ENCODE data around the gene ATXN1.

Gene ATXN1

DNA sequence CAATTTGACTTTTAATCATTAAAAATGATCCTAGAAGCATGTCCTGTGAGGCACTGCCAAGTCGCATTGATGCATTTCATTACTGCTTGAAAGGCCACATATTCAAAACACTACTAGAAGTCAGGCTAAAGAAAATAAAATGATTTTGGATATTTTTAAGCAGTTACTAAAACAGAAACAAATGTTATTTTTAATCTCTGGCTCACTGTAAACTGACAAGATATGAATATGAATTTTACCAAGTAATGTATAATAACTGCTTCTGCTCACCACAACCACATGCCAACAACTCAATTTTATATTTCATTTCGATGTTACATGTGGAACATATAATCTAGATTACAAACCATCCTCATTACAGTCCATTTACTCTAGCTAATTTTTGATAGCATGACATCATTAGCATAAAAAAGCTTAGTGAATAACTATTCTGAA, 90.6 kb downstream of the ATXN1 start:
- DNase-seq = no peak

DNA sequence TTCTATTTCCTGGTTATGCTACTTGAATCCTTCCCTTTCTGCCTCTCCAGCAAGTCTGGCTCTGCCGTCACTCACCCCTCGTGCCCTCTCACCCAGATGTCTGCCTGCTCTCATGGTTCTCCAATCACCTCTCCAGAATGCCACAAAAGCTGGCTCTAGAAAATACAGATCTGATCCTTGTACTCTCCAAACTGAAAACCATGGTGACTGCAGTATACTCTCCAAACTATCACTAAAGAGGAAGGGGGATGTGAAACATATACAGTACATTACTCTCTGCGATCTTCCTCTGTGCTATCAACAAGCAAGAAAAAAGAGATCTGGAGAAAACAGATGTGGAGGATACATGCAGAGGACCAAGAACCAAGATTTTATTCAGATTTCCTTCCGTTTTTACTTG, 91.1 kb downstream of the ATXN1 start:
- no peak for DNase-seq

DNA sequence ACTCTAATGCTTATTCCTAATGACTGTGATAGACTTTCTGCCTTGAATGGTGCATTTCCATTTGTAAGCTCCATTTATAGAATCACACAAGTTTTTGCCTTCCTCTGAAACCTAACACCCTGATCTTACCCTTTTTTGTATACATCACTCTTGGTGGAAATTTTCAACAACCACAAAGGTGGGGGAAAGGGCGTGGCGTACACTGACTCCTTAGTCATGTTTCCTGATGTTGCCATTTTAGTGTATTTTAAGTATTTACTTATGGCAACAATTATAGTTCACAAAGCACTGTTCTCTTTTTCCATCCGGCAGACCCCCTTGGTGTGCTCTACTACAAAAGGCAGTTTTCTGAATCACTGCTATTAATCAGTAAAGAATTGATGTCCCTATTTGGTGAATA, 92.0 kb downstream of the ATXN1 start:
- peak in 1 of 3 experiments; percentile 3 for DNase-seq

DNA sequence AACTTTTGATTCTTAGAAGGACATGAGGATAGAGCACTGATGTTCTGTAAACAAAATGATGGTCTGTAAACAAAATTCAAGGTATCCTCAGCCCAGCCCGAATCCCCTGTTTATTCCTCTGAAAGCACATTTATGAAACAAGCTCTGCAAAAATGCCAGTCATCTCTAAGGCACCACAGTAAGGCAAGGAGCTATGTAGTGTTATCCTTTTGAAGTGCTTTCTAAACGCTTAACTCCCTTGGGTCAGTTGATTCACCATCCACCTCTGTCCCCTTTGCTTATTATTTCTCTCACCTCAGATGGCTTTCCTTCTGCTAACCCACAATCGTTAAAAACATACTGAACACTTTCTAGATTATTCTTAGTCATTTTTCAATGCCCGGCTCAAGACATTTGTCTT, 93.8 kb downstream of the ATXN1 start:
- no peak for DNase-seq

DNA sequence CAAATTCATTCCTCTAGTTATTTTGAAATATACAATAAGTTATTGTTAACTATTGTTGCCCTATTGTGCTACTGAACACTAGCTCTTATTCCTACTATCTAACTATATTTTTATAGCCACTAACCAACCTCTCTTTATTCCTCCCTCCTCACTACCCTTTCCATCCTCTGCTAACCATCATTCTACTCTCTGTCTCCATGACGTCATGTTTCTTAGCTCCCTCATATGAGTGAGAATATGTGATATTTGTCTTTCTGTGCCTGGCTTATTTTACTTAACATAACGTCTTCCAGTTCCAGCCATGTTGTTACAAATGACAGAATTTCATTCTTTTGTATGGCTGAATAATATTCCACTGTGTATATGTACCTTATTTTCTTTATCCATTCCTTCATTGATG, 95.3 kb downstream of the ATXN1 start:
- DNase-seq = no peak

DNA sequence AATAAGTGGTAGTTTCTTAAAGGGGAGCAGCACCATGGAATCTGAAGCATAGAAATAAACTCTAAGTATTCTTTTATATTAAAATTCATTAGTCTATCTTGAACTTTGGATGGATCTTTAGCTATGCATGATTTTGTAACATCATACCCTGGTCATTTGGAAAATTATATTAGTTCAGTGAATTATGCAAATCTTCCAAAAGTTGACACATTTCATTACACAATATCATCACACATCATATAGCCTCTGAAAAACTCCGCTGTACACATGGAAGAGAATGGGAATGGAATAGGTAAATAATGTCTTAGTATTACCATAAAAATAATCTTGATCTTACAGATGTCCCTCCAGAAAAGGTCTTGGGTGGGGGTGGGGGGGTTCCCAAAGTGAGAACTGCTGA, 96.1 kb downstream of the ATXN1 start:
- no peak for DNase-seq

DNA sequence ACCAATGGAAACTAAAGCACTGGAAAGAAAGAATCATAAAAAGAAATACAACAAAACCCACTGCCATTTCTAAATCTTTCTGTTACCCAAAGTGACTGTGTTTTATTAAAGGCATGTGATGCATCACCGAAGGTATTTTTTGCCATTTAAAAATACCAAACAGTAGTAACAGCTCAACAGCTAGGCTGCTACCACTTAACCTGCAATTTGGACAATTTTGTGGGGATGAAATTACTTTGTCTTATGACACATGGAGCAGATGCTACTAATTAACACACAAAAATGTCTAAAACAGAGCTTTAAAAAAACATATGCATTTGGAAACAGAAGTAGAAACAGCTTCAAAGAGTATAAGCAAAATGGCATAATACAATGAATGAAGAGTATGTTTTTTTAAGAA, 97.4 kb downstream of the ATXN1 start:
- no peak for DNase-seq

DNA sequence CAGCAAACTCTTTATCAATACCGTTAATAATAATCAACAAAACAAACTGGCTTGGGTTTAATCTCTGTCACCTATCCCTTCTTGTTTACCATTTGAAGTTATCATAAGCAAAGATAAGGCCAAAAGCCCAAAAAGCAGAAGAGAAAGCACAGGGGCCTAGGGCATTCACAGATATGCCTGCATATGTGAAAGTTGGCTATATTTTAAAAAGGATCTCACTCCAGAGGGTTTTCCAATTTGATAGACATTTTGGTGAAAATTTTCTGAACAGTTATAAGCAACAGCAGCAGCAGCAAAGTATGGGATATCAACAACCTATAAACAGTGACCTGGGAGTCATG, 101.1 kb downstream of the ATXN1 start:
- no peak for DNase-seq

DNA sequence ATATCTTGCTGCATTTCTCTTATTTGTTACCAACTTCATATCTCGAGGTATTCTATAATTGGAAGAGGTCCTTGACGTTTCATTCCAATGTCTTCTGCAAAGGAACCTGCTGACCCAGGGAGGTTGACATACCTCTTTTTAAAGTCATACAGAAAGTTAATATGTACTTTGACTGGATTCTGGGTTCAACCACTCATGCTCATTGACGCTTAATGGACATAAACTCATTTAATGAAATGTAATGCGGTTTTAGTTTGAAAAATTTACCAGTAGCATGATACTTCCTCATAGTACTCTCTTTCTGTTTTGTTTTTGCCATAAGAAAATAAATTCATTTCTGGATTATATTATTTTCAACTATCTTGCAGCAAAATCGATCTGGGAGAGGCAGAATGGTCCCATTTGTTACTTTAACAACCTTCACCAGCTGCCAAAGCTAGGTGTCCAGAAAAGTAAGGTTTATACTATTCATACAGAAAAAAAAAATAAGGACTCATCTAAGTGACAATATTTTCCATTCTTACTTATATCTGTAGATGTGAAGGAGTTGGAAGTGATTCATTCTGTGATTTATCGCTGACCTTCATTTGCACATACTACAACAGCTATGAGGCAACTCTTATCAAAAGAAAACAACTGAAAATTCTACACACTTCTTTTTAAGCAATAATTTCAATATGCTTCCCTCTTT, 101.6 kb downstream of the ATXN1 start:
- DNase-seq = no peak

DNA sequence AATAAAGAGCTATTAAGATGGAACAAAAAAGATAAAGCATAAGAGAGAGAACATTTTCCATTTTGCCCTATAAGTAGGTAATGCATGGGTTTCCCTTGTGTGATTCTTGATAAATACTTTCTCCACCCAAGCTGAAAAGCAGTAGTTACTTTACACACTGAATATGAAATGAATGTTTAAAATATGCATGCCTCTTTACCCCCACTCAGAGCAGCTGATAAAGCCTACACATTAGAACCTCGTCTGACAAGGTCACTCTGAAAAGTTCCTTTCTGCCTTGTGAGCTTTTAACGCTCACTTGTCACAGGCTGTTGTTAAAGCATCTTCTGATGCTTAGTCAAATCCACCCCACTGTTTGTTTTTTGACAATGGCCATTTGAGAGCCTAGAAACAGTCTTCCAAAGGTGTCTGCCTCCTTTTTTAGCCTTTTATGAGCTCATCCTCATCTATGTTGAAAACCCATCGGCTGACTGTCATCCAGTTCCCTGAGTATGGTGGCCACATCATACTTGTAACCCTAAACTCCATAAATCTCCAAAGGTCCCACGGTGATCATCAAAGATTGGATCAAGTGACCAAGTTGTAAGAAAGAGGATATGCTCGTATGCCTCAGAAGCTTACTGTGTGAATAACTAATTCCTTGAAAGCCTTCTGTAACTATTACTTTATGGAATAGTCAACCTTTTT, 102.8 kb downstream of the ATXN1 start:
- no peak for DNase-seq

DNA sequence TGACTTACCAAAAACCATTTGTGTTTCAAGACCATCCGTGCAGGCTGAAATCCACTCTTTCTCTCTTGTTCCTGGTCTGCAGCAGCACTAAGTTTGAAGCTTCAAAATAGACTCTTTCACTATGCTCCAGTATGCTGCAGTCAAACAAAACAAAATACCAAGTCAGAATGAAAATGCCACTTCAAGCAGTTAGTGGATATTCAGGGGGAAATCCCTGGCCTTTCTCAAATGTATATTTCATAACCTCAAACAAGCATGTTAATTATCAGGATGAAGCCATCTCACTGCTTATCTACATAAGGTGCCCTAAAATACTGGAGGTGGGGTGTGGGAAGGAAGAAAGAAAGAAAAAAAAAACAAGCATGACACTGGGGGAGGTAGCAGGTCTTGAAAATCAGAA, 103.5 kb downstream of the ATXN1 start:
- no peak for DNase-seq

DNA sequence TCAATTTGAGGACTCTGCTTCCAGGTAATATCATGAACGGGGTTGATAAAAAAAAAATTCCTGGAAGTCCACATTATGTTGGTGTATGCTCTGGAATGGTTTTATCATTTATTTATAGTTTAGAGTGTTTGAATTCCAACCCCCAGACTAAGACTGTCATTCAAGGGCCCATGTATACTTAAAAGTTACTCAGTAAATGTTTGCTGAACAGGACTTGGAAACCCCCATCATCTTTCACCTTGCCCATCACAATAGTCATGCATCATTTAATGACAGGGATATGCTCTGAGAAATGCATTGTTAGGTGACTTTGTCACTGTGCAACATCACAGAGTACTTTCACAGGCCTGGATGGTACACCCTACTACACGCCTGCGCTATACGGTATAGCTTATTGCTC, 104.8 kb downstream of the ATXN1 start:
- DNase-seq = no peak

DNA sequence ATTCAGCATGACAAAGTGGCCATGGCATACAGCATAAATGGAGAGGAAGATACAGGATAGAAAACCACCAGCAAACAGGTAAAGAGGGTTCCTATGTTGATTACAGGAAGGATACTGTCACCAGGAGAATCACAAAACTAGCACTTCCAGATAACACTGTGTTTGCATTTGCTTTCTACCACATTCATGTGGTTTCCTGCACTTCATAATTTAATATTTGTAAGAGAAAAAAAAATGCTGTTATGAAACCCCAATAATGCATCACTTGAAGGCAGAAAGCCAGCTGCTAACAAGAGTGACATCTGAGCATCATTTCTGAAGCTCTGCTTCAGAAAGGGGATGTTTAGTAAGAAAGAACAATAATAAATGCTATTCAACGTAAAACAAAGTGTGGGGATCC, 106.6 kb downstream of the ATXN1 start:
- DNase-seq = no peak

DNA sequence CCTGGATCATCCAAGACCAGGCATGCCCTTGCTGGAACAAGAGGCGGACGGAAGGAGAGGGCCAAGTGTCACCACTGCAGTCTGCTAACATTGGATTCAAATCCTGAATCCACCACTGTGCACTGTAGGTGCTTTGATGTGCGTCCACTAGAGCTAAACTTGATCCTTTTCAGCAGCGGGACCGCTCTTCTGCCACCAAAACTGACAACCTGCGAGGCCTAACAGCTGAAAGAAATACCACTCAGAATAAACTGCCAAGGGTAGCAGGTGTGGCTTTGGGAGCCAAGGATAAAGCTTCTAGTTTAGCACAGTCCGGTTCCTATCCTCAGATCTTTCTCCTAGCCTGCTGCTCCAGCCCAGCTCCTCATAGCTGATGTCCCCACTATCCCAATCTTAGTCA, 108.0 kb downstream of the ATXN1 start:
- DNase-seq = no peak

DNA sequence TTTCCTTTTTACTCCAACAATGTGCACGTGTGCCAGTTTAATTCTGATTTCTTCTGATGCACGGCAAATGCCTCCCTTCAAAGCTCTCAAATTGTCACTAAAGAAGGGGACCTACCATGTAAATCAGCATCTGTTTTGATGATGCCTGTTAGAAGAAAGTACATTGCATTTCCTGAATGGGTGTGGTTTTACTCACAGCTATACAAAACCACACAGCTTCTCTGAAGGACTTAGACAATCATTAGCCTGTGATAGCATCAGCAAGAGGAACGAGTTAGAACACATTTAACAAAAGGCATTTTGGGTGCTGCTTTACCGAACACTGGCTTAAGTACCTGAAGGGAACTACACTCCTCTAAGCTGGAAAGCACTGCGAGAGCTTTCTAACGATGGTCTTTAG, 109.4 kb downstream of the ATXN1 start:
- DNase-seq = peak in 1 of 3 experiments; percentile 34

DNA sequence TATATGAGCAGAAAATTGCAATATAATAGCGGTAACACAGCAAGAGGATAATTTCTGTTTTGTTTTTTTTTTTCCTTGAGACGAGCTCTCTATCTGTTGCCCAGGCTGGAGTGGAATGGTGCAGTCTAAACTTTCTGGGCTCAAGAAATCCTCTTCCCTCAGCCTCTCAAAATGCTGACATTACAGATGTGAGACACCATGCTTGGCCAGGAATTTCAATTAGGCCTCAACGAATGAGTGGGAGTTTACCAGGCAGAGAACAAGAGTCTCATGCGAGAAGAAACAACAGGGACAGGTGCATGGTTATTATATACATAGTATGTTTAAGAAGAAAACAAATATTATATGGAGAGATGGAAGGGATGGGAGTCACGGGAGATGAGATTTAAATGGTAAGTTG, 111.4 kb downstream of the ATXN1 start:
- DNase-seq = no peak

DNA sequence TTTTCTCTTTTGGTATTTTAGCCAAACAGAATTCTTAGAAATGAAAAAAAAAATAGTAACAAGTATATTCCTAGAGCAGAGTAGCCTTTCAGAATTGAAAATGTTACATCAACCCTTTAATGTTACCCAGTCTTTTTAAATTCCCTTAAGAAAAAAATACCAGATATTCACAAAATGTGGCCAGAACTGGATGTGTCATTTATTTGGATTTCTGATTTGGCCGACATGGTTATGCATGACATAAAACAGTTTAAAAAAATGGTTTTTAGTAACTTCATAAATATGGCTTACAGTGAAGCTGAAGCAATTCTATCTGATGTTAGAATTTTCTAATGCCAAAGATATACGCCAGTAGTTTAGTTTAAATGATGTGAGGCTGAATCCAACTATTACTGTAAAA, 112.0 kb downstream of the ATXN1 start:
- no peak for DNase-seq

DNA sequence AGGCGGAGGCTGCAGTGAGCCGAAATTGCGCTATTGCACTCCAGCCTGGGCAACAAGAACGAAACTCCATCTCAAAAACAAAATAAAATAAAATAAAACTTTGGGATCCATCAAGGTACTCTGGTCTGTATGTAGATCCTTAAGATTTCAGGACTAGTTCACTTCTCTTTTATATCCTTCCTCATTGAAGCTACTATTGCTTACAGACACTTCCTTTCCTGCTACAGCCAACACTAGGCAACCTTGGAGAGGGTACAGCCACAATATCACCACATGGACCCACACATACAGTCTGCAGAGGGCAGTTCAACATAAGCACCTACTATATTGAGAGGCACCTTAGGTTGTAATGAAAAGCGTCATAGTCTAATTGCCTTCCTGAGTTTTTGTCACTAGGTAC, 113.3 kb downstream of the ATXN1 start:
- no peak for DNase-seq

DNA sequence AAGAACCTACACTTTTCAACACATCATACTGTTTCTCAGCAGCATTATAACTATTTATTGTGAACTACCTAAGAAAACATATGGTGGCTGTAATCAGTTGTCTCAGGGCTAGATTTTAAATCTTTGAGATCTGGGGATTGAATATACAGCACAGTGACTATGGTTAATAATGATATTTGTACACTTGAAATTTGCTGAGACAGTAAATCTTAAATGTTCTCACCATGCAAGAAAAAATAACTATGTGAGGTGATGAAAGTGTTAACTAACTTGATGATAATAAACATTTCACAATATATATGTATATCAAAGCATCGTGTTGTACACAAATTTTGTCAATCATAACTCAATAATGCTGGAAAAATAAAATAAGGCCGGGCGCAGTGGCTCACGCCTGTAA, 113.8 kb downstream of the ATXN1 start:
- no peak for DNase-seq

DNA sequence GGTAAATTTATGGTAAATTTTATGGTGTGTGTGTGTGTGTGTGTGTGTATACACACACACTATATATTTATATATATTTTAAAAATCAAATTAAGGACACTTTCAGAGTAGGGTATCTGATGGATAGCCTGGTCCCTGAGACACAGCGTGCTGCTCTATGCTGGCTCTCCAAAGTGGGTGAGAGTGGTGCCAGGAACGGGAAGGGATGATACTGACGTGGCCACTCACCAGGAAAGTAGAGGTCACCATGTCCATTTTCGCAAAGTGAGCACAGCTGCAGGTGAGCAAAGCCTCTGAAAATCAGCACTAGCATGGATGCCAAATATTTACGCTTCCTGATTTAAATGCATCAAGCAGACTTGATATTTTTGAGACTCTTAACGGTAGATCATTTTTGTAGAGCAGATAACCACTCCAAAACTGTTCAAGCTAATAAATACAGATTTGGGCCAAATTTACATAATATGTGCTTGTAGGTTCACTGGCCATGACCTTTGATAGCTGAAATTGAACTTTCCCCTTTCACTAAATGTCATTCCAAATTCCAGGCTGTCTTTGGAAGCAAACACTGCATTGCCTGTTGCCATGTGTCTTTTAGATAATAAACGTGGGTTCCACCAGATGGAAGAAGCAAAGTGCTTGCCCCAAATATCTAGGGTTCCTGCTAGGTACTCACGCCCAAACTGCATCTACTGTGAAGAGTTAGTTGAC, 116.6 kb downstream of the ATXN1 start:
- no peak for DNase-seq

DNA sequence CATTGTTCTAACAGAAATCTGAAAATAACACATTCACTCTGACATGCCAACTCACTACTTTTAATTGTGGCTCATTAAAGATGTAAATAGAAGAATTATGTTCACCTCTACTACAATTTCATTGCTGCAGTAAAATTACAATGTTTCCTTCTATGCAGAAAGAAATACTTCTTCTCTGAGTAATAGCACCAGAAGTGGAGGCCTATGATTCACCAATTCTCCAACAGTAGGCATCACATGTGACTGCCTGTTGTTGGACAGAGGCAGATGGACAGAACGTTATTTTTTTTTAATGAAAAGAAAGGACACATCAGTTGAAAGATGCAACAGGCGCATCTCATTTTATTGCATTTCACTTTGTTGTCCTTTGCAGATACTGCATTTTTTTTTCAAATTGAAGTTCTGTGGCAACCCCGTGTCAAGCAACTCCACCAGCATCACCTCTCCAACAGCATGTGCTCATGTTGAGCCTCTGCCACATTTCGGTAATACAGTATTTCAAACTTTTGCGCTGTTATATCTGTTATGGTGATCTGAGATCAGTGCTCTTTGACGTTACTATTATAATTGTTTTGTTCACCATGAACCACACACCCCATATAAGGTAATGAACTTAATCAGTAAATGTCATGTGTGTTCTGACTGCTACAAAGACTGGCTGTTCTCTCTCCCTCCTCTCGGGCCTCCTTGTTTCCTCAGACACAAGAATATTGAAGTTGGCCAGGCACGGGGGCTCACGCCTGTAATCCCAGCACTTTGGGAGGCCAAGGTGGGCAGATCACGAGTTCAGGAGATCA, 121.4 kb downstream of the ATXN1 start:
- no peak for DNase-seq

DNA sequence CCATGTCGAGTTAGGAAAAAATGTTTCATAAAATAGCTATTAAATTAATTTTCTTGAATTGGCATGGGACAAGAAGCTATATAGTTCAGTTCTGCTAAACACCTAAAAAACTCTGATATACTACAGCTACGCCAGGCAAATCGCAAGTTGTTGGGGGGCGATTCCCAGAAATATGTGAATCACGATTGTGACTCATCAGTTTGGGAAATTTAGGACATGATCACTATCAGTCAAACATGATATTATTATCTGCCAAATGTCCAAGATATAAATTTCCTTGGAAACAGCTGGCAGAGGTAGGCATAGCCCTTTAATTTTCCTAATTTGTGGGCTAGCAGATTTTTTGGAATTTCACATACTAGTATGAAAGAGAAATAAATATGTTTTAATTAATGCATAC, 123.6 kb downstream of the ATXN1 start:
- no peak for DNase-seq

DNA sequence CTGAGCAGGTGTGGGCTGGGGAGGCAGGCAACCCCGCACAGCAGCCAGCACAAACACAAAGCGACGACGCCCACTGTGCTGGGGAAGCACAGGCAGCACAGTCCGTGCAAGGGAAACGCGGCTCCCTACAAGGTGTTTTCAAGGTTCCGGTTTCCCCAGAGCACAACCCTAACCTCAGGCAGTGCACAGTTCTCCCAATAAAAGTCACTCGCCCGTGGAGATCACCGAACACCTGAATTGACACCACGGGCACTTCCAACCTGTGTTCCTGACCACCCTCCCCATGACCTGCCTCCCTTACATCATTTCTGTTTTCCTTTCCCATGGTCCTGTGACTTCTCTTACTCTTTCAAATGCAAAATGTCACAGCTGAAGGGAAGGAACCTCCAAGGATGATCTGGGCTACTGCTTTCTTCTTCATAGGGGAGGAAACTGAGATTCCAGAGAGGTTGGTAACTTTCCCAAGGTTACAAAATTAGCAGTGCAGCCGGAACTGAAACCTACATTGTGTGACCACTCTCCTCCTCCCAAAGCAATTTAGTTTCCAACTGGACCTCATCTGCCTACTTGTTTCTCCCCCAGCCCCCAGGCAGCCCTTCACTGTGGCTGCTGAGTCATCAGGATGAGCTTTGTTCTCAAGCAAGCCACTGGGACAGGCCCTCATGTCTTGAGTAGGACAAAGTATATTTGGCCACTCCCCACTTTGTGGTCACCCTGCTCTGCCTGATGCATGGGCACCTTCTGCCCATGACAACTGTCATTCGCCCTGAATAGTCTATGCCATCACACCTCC, 125.3 kb downstream of the ATXN1 start:
- DNase-seq = no peak
